ENCODE data around the gene FBXL4.

Gene FBXL4

GRCh38 chr6:98832284-98833056 lies 115.3 kb downstream of the FBXL4 start:
- TF ChIP-seq SIN3A (IDR thresholded peaks at IDR 0.05; ENCODE audit: borderline replicate concordance, insufficient read depth, low read length) (no peak), TAF1 (IDR thresholded peaks at IDR 0.05; ENCODE audit: borderline replicate concordance, insufficient read depth, low read length) (no peak), REST (IDR thresholded peaks at IDR 0.05; ENCODE audit: insufficient read depth in 1 of 2, low read depth in 2 of 2, low read length in 2 of 2) (no peak), FOXP2 (optimal IDR thresholded peaks at IDR 0.05; ENCODE audit: borderline replicate concordance, extremely low read depth, extremely low read length, insufficient read depth) (no peak)

GRCh38 chr6:98831959-98832283 lies 115.8 kb downstream of the FBXL4 start:
- TF ChIP-seq TAF1 (IDR thresholded peaks at IDR 0.05; ENCODE audit: borderline replicate concordance, insufficient read depth, low read length) (no peak), FOXP2 (optimal IDR thresholded peaks at IDR 0.05; ENCODE audit: borderline replicate concordance, extremely low read depth, extremely low read length, insufficient read depth) (no peak), POLR2AphosphoS5 (IDR thresholded peaks at IDR 0.05; ENCODE audit: low read depth, low read length) (no peak), SIN3A (IDR thresholded peaks at IDR 0.05; ENCODE audit: borderline replicate concordance, insufficient read depth, low read length) (no peak), REST (IDR thresholded peaks at IDR 0.05; ENCODE audit: insufficient read depth in 1 of 2, low read depth in 2 of 2, low read length in 2 of 2) (no peak)

- TF ChIP-seq FOXP2 (optimal IDR thresholded peaks at IDR 0.05; ENCODE audit: borderline replicate concordance, extremely low read depth, extremely low read length, insufficient read depth) (no peak), SIN3A (IDR thresholded peaks at IDR 0.05; ENCODE audit: borderline replicate concordance, insufficient read depth, low read length) (no peak), REST (IDR thresholded peaks at IDR 0.05; ENCODE audit: insufficient read depth in 1 of 2, low read depth in 2 of 2, low read length in 2 of 2) (no peak), TAF1 (IDR thresholded peaks at IDR 0.05; ENCODE audit: borderline replicate concordance, insufficient read depth, low read length) (no peak), POLR2AphosphoS5 (IDR thresholded peaks at IDR 0.05; ENCODE audit: low read depth, low read length) (no peak)
These were observed 116.4 kb downstream of the FBXL4 start for GRCh38 chr6:98831057-98831958.

- no peak for TF ChIP-seq TAF1 (IDR thresholded peaks at IDR 0.05; ENCODE audit: borderline replicate concordance, insufficient read depth, low read length)
- TF ChIP-seq FOXP2 (optimal IDR thresholded peaks at IDR 0.05; ENCODE audit: borderline replicate concordance, extremely low read depth, extremely low read length, insufficient read depth), result no peak
- TF ChIP-seq REST (IDR thresholded peaks at IDR 0.05; ENCODE audit: insufficient read depth in 1 of 2, low read depth in 2 of 2, low read length in 2 of 2), result no peak
- no peak for TF ChIP-seq SIN3A (IDR thresholded peaks at IDR 0.05; ENCODE audit: borderline replicate concordance, insufficient read depth, low read length)
These were observed 117.6 kb downstream of the FBXL4 start for GRCh38 chr6:98830146-98830545.

Measured in PFSK-1 (cell line).